ENCODE results near the gene ZFTA.
"Not testable (repeated sequence)": the region's sequence is repeated elsewhere in the genome, so short reads cannot be mapped to it uniquely, and the experiment has no call there.

ZFTA gene

GRCh38 chr11:63775191-63775590 is 6.6 kb upstream of the ZFTA start:
- no peak for DNase-seq (ENCODE audit: low read depth)

- not testable (repeated sequence) for DNase-seq (ENCODE audit: low read depth)
Measured at GRCh38 chr11:63771741-63772318, 3.3 kb upstream of the ZFTA start.

GRCh38 chr11:63770763-63771162 is 2.2 kb upstream of the ZFTA start:
- DNase-seq (ENCODE audit: low read depth) = no peak

GRCh38 chr11:63769714-63770455 is 1.3 kb upstream of the ZFTA start:
- no peak for DNase-seq (ENCODE audit: low read depth)

GRCh38 chr11:63769042-63769713 is 603 bp upstream of the ZFTA start:
- no peak for DNase-seq (ENCODE audit: low read depth)

- no peak for DNase-seq (ENCODE audit: low read depth)
Measured at GRCh38 chr11:63767565-63768236, 874 bp downstream of the ZFTA start.

GRCh38 chr11:63767267-63767564 is 1.4 kb downstream of the ZFTA start:
- DNase-seq (ENCODE audit: low read depth) = no peak

- no peak for DNase-seq (ENCODE audit: low read depth)
Measured at GRCh38 chr11:63766531-63767235, 1.9 kb downstream of the ZFTA start.

- DNase-seq (ENCODE audit: low read depth) = no peak
Measured at GRCh38 chr11:63765688-63766241, 2.8 kb downstream of the ZFTA start.

- DNase-seq (ENCODE audit: low read depth) = no peak
Measured at GRCh38 chr11:63764679-63765647, 3.6 kb downstream of the ZFTA start.

GRCh38 chr11:63764340-63764678 is 4.3 kb downstream of the ZFTA start:
- no peak for DNase-seq (ENCODE audit: low read depth)

GRCh38 chr11:63763496-63764339 is 4.9 kb downstream of the ZFTA start:
- no peak for DNase-seq (ENCODE audit: low read depth)

- DNase-seq (ENCODE audit: low read depth) = no peak
Measured at GRCh38 chr11:63762654-63763495, 5.7 kb downstream of the ZFTA start.

- no peak for DNase-seq (ENCODE audit: low read depth)
Measured at GRCh38 chr11:63761931-63762653, 6.5 kb downstream of the ZFTA start.

- no peak for DNase-seq (ENCODE audit: low read depth)
Measured at GRCh38 chr11:63761188-63761587, 7.4 kb downstream of the ZFTA start.

GRCh38 chr11:63760487-63761079 is 8.0 kb downstream of the ZFTA start:
- no peak for DNase-seq (ENCODE audit: low read depth)

- no peak for DNase-seq (ENCODE audit: low read depth)
Measured at GRCh38 chr11:63756919-63757761, 11.4 kb downstream of the ZFTA start.
